NCI-H146 treated with DMSO at 0.1 percent for 48 hours (cell line): ENCODE data around the gene RLN1.
"Not testable (repeated sequence)": the region's sequence is repeated elsewhere in the genome, so short reads cannot be mapped to it uniquely, and the experiment has no call there.

Experiments
- DNase-seq: peaks from one replicate; lab custom pipeline; 2025; ENCODE audit not compliant: unreplicated experiment; lab: John Stamatoyannopoulos, UW

The RLN1 gene

GRCh38 chr9:5338992-5339981, at the start of gene RLN1:
RLN1 (minus strand) TSS chr9:5339876; CDS start chr9:5339746, 130 bp downstream.
- not testable (repeated sequence) for DNase-seq

GRCh38 chr9:5389109-5389732, 49.5 kb upstream of the RLN1 start:
- no peak for DNase-seq

- no peak for DNase-seq
These were observed 48.5 kb upstream of the RLN1 start for GRCh38 chr9:5388026-5388819.

- DNase-seq: no peak
These were observed 44.8 kb upstream of the RLN1 start for GRCh38 chr9:5384436-5384835.

GRCh38 chr9:5382479-5382878, 42.8 kb upstream of the RLN1 start:
- no peak for DNase-seq

- no peak for DNase-seq
These were observed 36.3 kb upstream of the RLN1 start for GRCh38 chr9:5375790-5376477.

- DNase-seq: no peak
These were observed 35.4 kb upstream of the RLN1 start for GRCh38 chr9:5375091-5375490.

- DNase-seq: no peak
These were observed 24.8 kb upstream of the RLN1 start for GRCh38 chr9:5364294-5365024.

GRCh38 chr9:5361326-5362010, 21.8 kb upstream of the RLN1 start:
- no peak for DNase-seq

- no peak for DNase-seq
These were observed 20.7 kb upstream of the RLN1 start for GRCh38 chr9:5360341-5360740.

- no peak for DNase-seq
These were observed 17.9 kb upstream of the RLN1 start for GRCh38 chr9:5357431-5358105.

- no peak for DNase-seq
These were observed 16.1 kb upstream of the RLN1 start for GRCh38 chr9:5355817-5356216.

- no peak for DNase-seq
These were observed 15.6 kb upstream of the RLN1 start for GRCh38 chr9:5355226-5355625.

- DNase-seq: no peak
These were observed 14.5 kb upstream of the RLN1 start for GRCh38 chr9:5354184-5354583.

- DNase-seq: no peak
These were observed 13.1 kb upstream of the RLN1 start for GRCh38 chr9:5352637-5353248.

GRCh38 chr9:5336688-5337087, 3.0 kb downstream of the RLN1 start:
- DNase-seq: no peak

- DNase-seq: not testable (repeated sequence)
These were observed 8.4 kb downstream of the RLN1 start for GRCh38 chr9:5331276-5331675.

- DNase-seq: no peak
These were observed 12.7 kb downstream of the RLN1 start for GRCh38 chr9:5326893-5327548.
